HAP-1 (cell line): ENCODE results near the gene NDST3.

Source experiments
- DNase-seq, 2 experiments: peaks; one replicate each; pipeline ENCODE4 v3.0.0-alpha.2; 2016 to 2020; ENCODE audit warnings: low spot score in 2 of 2
- H3K27me3 ChIP-seq: fragments of 250-450 bp; sonication (Bioruptor Pico); 2 replicates; pipeline ENCODE4 v1.5.1; 2020; ENCODE audit warnings: low read depth, mild to moderate bottlenecking, moderate library complexity
- H3K36me3 ChIP-seq: fragments of 250-450 bp; sonication (Bioruptor Pico); replicated peaks from 2 replicates; pipeline ENCODE4 v1.5.1; 2020; ENCODE audit warnings: mild to moderate bottlenecking
- H3K4me1 ChIP-seq: fragments of 250-450 bp; sonication (Bioruptor Pico); 2 replicates; pipeline ENCODE4 v1.5.1; 2020; ENCODE audit warnings: mild to moderate bottlenecking
- H3K4me3 ChIP-seq: fragments of 250-450 bp; sonication (Bioruptor Pico); 2 replicates; pipeline ENCODE4 v1.5.1; 2020; ENCODE audit warnings: mild to moderate bottlenecking, moderate library complexity
- H3K9me3 ChIP-seq: fragments of 250-450 bp; sonication (Bioruptor Pico); 2 replicates; pipeline ENCODE4 v1.5.1; 2020; ENCODE audit warnings: mild to moderate bottlenecking, moderate library complexity
- in situ Hi-C: fragments of 300-500 bp; cut with MboI; formaldehyde crosslinking; loops from 3 replicates; pipeline ENCODE4 v1.14.3; 2020; ENCODE audit warnings: low sequenced_read_pairs, inconsistent platforms, mixed read lengths

NDST3 gene

DNA sequence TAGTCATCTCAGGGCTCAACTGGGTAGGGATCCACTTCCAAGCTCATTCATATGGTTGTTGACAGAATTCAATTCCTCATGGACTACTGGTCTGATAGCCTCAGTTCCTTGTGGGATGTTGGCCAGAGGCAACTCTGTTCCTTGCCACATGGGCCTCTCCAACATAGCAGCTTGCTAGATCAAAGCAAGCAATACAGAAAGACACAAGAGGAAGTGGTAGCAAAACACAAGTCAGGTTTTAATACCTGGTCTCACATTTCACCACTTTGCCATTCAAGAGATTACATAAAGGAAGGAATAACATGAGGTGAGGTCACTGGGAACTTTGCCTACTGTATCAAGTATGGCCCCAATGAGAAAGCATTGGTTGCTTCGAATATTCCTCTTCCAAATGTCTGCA, 239.4 kb downstream of the NDST3 start:
- Histone ChIP-seq H3K27me3 (no peaks in the 10 kb centered on the region), H3K4me1 (peaks cover 8% of the 10 kb centered on the region), H3K9me3 (no peaks in the 10 kb centered on the region), H3K4me3 (no peak overlapping the region), H3K36me3 (peaks cover under 1% of the 10 kb centered on the region)
- DNase-seq = no peak
- in situ Hi-C loops = loop anchor here (25.0 kb wide), 1 partner anchor 186 kb away; no protein-coding TSS in a partner anchor

DNA sequence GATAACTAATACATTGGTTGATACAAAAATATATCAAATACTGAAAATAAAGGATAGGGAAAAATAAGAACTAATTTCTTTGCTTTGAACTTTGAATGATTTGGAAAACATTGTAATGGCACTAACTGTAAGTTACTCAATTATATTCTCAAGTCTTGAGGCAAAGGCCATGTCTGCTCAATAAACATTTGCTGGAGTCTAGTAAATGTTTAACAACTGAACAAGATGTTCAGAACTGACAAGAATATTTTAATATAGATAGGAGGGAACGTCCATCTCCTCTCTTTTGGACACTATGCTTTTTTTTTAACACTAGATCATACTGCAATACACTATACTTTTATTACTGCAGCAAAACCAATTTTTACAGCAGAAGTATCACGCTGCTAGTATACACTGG, 242.3 kb downstream of the NDST3 start:
- H3K4me1 ChIP-seq = peaks cover 21% of the 10 kb centered on the region
- H3K9me3 ChIP-seq = no peaks in the 10 kb centered on the region
- no peak overlapping the region for H3K4me3 ChIP-seq
- in situ Hi-C loops = no loop called here
- no peak for DNase-seq
- peaks cover 30% of the 10 kb centered on the region for H3K36me3 ChIP-seq
- no peaks in the 10 kb centered on the region for H3K27me3 ChIP-seq

GRCh38 chr4:118277243-118277642, 243.0 kb downstream of the NDST3 start:
- Histone ChIP-seq H3K9me3 (no peaks in the 10 kb centered on the region), H3K4me1 (peaks cover 28% of the 10 kb centered on the region), H3K36me3 (peaks cover 33% of the 10 kb centered on the region), H3K27me3 (no peaks in the 10 kb centered on the region), H3K4me3 (no peak overlapping the region; the same call in 1 of the 2 replicates)
- in situ Hi-C loops = no loop called here
- DNase-seq = no peak

DNA sequence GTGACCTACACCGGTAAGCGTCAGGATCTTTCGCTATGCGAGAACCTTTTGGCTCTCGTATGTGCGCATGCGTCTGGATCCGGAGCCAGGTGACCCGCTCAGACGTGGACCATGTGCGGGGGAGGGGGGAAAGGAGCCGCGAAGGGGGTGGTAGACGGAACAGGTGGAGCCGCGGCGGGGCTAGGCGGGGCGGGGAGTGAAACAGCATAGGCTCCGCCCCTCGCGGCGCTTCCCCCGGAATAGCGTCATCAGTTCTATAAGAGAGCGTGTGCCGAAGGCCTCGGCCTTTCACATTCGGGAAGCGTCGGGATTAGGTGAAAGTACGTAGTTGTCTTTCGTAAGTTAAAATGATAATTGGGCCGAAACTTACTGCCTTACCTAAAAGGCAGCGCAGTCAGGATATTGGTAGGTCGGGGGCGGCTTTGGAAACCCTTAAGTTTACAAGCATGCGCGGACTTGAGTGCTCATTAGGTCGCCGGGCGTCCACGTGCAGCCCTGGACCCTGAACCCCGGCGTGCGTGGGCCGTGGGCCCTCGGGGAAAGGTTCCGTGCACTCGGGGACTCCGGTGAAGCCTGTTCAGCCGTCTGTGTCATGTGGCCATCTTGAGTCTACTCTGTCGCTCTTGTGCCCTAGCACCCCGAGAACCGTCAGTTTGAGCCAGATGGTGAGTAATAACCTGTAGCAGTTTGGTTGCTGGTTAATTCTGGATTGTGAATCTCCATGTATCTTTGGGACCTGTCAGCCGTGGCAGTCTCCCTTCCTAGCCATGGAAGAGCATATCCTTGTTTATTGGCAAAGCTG, 244.4 kb downstream of the NDST3 start:
- in situ Hi-C loops = no loop called here
- H3K27me3 ChIP-seq = no peaks in the 10 kb centered on the region
- DNase-seq = peak; percentile 96 to 99
- H3K4me1 ChIP-seq = peaks cover 35% of the 10 kb centered on the region
- no peaks in the 10 kb centered on the region for H3K9me3 ChIP-seq
- peaks cover 33% of the 10 kb centered on the region for H3K36me3 ChIP-seq
- H3K4me3 ChIP-seq = peak overlapping the region; percentile 95

DNA sequence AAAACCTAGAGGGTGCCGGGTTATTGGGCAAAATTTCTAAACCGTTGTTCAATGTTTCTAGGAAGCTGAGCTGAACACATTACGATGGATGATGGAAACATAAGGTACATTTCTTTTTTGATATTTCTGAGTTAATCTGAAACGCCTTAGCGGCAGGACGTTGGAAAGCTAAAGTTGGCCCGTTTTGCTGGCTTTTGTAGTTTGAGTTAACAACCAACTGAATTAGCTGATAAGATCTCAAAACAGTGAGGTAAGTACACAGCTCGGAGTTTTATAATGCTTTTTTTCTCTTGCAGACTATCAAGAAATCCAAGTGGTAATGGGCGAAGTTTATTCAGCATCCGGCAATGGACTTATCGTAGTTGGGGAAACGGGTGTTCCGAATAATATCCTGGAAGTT, 245.0 kb downstream of the NDST3 start:
- Histone ChIP-seq H3K4me3 (peak overlapping the region; percentile 95), H3K27me3 (no peaks in the 10 kb centered on the region), H3K4me1 (peaks cover 35% of the 10 kb centered on the region), H3K9me3 (no peaks in the 10 kb centered on the region), H3K36me3 (peaks cover 33% of the 10 kb centered on the region)
- in situ Hi-C loops = no loop called here
- DNase-seq = no peak

DNA sequence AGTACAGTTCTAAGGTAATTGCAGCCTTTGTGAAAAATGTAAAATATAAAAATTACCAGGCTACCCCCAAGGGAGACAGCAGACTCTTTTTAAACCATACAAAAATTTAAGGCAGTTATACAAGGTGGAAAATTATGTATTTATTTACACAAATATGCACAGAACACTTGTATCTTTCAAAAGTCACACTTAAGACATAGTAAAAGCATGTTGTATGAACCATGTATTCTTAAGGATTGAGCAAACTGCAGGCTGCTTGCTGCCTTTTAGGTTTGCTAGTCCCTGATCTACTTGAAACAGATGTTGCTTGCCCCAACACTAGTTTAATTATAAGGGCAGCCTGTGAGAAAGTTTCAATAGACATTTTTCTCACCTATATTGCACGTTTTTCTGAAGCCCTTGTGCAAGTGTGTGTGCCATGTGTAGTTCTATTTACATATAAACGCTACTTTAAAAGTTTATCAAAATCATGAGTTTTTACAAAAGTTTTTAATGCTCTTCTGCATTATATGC, 245.7 kb downstream of the NDST3 start:
- in situ Hi-C loops = loop anchor here (10.0 kb wide), 1 partner anchor 65 kb away; no protein-coding TSS in a partner anchor
- no peaks in the 10 kb centered on the region for H3K9me3 ChIP-seq
- no peaks in the 10 kb centered on the region for H3K27me3 ChIP-seq
- H3K4me1 ChIP-seq = peaks cover 35% of the 10 kb centered on the region
- peak in 1 of 2 experiments; percentile 19 for DNase-seq
- H3K4me3 ChIP-seq = peak overlapping the region; percentile 95
- peaks cover 33% of the 10 kb centered on the region for H3K36me3 ChIP-seq

- peak; percentile 78 to 87 for DNase-seq
- in situ Hi-C loops = loop anchor here (10.0 kb wide), 1 partner anchor 64 kb away; no protein-coding TSS in a partner anchor
- Histone ChIP-seq H3K9me3 (no peaks in the 10 kb centered on the region), H3K27me3 (no peaks in the 10 kb centered on the region), H3K4me3 (peak overlapping the region; percentile 95), H3K36me3 (peaks cover 33% of the 10 kb centered on the region), H3K4me1 (peaks cover 35% of the 10 kb centered on the region)
Measured at GRCh38 chr4:118280501-118281218, 246.4 kb downstream of the NDST3 start.

- peak; percentile 75 to 83 for DNase-seq
- no peak overlapping the region for H3K4me3 ChIP-seq
- H3K36me3 ChIP-seq = peaks cover 36% of the 10 kb centered on the region
- H3K4me1 ChIP-seq = peaks cover 35% of the 10 kb centered on the region
- in situ Hi-C loops = loop anchor here (10.0 kb wide), 1 partner anchor 63 kb away; no protein-coding TSS in a partner anchor
- H3K27me3 ChIP-seq = no peaks in the 10 kb centered on the region
- H3K9me3 ChIP-seq = no peaks in the 10 kb centered on the region
Measured at GRCh38 chr4:118281611-118282442, 247.5 kb downstream of the NDST3 start.

- no peaks in the 10 kb centered on the region for H3K9me3 ChIP-seq
- no peaks in the 10 kb centered on the region for H3K27me3 ChIP-seq
- peaks cover 39% of the 10 kb centered on the region for H3K36me3 ChIP-seq
- no peak for DNase-seq
- in situ Hi-C loops = loop anchor here (10.0 kb wide), 1 partner anchor 62 kb away; no protein-coding TSS in a partner anchor
- H3K4me1 ChIP-seq = peaks cover 31% of the 10 kb centered on the region
- H3K4me3 ChIP-seq = no peak overlapping the region
Measured at GRCh38 chr4:118282692-118283091, 248.4 kb downstream of the NDST3 start.

DNA sequence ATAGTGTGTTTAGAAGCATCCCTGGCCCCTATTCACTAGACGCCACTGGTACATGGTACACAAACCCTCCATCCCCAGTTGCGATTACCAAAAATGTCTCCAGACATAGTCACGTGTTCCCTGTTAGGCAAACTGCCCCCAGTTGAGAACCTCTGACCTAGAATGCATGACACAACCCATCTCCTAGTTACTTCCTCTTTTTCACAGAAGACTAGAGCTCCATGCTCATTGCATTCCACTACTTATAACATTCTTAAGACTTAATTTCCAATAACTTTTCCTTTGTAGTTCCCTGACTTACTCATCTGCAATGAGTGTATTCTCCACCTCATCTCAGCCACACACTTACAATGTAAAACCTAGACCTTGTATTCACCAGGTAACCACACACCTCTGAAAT, 249.9 kb downstream of the NDST3 start:
- in situ Hi-C loops = loop anchor here (10.0 kb wide), 1 partner anchor 61 kb away; no protein-coding TSS in a partner anchor
- Histone ChIP-seq H3K27me3 (no peaks in the 10 kb centered on the region), H3K4me1 (peaks cover 27% of the 10 kb centered on the region), H3K4me3 (no peak overlapping the region), H3K36me3 (peaks cover 47% of the 10 kb centered on the region), H3K9me3 (no peaks in the 10 kb centered on the region)
- no peak for DNase-seq

DNA sequence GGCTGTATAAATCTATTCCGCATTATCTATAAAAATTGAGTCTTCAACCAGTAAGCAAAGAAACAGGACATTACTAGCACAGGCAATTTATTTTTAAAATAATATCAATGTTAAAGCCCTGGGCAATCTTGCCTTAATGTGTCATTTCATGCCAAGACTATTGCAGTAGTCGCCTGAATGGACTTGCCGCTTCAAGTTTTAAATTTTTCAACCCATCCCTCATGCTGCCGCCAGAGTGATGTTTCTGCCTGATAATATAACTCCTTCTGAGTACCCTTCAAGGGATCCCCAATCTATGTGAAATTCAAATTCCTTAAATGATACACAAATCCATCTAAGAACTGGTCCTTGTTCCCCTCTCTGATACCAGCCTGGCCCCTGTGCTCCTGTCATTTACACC, 251.6 kb downstream of the NDST3 start:
- H3K4me1 ChIP-seq = peaks cover 20% of the 10 kb centered on the region
- H3K36me3 ChIP-seq = peaks cover 29% of the 10 kb centered on the region
- no peak overlapping the region for H3K4me3 ChIP-seq
- in situ Hi-C loops = loop anchor here (10.0 kb wide), 1 partner anchor 59 kb away; no protein-coding TSS in a partner anchor
- no peaks in the 10 kb centered on the region for H3K9me3 ChIP-seq
- H3K27me3 ChIP-seq = no peaks in the 10 kb centered on the region
- DNase-seq = no peak

DNA sequence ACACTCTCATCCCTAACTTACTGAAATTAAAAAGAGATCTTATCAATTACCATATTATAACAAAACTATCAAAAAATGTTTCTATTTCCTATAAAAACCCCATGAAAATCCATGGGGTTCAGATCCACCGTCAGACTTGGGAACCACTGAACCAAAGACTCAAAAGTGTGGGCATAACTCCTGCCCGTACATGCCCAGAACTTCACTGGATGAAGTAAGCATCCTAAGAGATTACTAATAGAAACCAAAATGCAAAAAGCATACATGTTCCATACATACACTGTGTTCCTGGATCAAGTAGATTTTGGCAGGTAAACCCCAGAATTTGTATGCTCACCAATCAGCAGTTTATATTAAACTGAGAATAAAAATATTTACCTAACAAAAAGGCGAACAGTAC, 252.4 kb downstream of the NDST3 start:
- H3K27me3 ChIP-seq = no peaks in the 10 kb centered on the region
- H3K36me3 ChIP-seq = peaks cover 22% of the 10 kb centered on the region
- no peak for DNase-seq
- no peaks in the 10 kb centered on the region for H3K9me3 ChIP-seq
- H3K4me3 ChIP-seq = no peak overlapping the region
- peaks cover 13% of the 10 kb centered on the region for H3K4me1 ChIP-seq
- in situ Hi-C loops = loop anchor here (10.0 kb wide), 1 partner anchor 58 kb away; no protein-coding TSS in a partner anchor
